GM18867 (cell line): Measurements from ENCODE around the gene ASPA.

ENCODE experiments used
- ATAC-seq: cut with Tn5 transposase; IDR thresholded peaks from one replicate; pipeline ENCODE4 v1.9.1; 2021; ENCODE audit warnings: mild to moderate bottlenecking, moderate library complexity; ENCODE audit not compliant: unreplicated experiment

ASPA gene

DNA sequence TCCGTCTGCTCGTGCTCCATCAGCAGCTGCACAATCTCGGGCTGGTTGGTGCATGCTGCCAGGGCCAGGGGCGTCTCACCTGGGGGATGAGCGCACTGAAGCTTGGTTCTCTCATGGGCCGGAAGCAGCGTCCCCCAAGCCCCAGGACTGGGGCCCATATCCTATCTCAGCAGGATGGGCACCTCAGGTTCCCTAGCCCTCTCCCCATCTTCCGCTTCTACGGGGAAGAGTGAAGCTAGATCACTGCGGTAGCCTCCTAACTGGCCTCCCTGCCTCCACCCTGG lies 57.0 kb downstream of the ASPA start:
- ATAC-seq = no peak

DNA sequence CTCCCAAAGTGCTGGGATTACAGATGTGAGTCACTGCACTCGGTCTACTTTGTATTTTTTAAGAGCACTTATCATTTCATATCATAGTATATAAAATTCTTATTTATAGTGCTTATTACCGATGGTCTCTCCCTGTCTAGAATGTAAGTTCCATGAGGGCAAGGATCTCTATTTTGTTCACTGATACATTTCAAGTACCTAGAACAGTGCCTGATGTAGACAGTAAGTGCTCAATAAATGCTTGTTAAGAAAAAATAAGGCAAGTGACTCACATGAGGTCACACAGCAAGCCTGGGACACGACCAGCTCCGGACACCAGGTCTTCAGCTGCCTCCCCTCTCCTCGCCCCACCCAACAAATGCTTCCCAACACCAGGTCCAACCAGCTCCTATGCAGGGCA lies 58.0 kb downstream of the ASPA start:
- ATAC-seq = no peak

DNA sequence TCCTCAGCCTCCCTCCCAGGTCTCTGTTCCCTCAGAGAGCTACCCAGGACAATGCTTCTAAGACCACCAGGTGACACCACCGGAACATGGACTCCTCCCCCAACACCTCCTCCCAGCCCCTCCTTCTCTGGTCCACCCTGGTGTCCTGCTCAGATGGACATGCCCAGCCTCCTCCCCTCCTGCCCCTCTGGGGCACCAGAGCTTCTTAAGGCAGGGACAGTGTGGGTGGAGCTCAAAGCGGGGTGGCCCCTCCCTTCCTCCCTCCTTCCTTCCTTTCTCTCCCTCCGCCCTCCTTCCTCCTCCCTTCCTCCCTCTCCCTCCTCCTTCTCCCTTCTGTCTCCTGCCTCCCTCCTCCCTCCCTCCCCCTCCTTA lies 59.1 kb downstream of the ASPA start:
- no peak for ATAC-seq

DNA sequence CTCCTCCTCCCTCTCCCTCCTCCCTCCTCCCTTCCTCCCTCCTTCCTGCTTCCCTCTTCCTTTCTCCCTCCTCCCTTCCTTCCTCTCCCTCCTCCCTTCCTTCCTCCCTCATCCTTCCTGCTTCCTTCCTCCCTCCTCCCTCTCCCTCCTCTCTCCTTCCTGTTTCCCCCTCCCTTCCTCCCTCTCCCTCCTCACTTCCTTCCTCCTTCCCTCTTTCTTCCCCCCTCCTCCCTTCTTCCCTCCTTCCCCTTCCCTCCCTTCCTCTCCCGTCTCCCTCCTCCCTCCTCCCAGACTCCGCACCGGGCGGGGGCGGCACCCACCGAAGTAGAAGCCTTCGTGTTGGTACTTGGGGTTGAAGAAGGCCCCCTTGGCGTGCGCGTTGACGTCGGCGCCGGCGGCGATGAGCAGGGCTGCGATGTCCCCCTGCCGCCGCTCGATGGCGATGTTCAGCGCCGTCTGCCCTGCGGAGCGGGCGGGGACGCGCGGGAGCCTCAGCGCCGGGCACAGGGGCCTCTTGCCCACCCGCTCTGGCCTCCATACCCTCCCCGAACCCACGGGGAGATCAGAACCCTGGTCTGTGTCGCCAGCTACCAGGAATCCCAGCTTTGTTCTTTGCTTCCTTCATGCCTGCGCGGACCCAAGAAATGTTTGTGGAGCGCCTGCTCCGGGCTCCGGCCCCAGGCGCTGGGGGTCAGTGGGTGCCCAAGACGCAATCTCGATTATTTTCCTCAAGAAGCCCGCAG lies 59.6 kb downstream of the ASPA start:
- ATAC-seq = no peak

DNA sequence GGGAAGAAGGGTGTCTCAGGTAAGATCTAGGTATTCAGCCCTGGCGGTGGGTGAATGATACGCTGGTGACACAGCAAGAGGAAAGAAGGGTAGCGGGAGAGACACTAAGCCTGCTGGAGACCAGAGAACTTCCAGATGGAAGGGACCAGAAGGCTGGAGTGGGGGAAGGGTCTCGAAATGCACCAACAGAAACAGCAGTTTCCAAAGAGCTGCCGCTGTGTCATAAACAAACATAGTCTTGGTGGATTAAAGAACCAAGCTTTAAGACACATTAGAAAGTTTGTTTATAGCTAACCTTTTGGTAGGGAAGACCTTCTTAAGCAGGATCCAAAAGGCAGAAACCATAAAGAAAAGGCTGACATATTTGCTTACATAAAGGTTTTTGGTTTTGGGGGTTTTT lies 60.9 kb downstream of the ASPA start:
- no peak for ATAC-seq

DNA sequence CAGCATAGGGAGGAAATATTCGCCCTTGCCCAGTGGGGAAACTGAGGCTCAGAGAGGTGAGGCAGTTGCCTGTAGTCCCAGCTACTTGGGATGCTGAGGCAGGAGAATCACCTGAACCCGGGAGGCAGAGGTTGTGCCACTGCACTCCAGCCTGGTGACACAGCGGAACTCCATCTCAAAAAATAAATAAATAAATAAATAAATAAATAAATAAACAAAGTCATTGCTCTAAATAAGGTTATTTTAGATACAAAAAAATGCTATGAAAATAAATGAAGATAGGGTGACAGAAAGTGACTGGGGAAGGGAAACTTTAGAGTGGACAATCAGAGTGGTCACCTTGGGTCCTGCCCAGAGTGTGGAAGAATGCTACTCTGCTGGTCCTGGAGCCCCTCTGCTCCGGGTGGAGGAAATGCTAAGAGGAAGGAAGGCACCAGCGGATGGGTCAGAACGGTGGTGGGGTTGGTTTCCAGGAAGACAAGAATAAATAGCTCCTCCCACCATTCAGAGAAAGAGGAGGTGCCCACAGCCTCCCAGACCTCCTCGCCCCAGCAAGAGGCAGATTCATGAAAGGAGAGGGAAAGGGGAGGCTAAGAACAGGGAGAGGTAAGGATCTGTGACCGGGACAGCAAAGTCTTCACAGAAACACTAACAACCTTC lies 64.2 kb downstream of the ASPA start:
- no peak for ATAC-seq

DNA sequence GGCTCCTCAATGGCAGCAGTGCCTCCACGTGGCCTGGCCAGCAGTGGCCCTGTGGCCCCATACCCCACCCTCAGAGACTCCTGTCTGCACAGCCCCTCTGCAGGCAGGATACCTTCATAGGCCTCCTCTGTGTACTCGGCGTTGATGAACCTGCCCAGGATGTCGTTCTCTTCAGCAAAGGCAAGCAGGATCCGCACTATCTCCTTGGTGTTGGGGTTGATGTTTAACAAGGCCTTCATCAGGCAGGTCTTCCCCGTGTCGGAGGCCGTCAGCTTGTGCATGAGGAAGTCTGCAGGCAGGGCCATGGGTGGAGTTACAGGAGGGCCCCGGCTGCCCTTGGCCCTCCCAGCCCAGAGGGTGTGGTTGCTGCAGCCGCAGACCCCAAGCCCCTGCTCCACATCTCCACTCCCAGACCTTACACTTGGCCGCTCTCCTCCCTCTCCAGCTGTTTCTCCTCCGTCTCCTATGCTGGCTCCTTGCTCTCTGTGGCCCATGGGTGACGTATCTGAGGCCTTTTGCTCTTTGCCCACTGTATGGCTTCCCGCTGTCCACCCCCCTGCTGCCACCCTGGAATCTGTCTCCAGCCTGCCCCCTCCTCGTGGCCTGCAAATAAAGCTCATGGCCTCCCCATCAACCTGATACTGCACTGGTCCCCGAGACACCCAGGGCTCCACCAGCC lies 66.8 kb downstream of the ASPA start:
- ATAC-seq = no peak

DNA sequence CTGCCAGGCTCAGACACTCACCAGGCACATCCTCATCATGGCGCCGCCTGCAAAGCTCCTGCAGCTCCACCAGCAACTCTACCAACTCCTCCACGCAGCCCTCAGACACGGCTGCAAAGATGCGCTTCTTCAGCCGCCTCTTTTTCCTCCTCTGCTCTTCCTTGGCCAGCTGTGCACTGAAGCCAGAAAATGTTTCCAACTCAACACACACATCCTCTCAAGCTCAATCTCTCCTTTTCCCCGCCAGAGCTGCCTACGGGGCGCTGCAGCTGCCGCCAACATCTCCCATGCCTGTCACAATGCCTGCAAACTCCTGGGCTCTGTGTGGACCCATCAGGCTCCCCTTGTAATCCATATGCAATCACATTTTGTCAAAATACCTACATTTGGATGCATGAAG lies 67.7 kb downstream of the ASPA start:
- ATAC-seq = no peak

DNA sequence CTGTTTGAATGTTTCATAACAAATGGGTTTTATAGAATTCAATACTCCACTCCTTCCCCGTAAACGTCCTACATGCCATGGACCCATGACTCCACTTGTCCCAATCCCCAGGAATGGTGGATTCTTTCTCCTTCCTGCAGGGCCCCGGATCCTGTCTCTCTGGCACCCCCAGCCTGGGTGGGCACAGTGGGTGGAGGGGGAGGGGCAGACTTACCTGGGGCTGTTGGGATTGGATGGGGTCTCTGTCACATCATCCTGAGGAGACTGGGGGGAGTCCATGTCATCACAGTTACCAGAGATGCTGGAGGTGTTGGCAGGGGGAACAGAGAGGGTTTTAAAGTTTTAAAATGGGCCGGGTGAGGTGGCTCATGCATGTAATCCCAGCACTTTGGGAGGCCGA lies 68.6 kb downstream of the ASPA start:
- no peak for ATAC-seq

DNA sequence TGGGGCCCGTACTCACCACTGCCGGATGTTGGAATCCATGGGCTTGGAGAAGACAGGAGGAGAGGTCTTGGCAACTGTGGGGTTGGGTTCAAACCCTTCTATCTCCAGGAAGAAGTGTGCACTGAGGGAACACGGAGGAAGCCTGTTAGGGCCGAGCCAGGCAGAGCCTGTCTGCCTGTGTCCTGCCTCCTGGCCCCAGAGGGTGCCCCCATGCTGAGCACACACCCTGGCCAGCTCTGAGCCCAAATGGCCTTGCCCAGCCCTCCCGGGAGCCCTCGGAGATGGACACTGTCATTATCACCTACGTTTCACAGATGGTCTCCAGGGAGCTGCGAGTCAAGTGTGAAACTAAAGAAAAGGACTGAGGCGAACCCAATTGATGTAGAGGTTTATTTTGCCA lies 69.4 kb downstream of the ASPA start:
- ATAC-seq = no peak

DNA sequence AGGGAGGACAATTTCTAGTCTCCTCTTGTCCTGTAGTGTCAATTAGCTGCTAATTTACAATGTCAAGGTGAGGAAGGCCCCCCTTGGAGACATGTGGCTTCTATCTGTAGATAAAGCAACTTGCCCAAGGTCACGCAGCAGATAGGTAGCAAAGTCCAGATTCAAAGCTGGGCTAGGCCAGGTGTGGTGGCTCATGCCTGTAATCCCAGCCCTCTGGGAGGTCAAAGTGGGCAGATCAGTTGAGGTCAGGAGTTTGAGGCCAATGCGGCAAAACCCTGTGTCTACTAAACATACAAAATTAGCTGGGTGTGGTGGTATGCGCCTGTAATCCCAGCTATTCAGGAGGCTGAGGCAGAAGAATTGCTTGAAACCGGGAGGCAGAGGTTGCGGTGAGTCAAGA lies 70.7 kb downstream of the ASPA start:
- ATAC-seq = no peak

DNA sequence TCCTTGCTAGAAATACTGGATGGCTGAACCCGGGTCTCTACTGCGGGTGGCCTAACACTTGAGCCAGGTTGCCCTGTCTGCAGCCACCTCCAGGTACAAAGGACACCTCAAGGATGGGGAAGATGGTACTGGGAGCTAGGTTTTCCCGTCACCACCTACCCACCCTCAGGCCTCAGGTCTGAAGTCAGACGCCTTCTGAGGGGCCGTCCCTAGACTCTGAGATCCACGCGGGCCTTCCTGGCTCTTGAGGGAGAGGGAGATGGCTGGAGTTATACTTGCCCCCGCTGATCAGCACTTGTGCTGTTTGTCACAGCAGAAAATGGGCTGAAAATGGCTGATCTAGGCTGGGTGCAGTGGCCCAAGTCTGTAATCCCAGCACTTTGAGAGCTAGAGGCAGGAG lies 71.2 kb downstream of the ASPA start:
- ATAC-seq = no peak

DNA sequence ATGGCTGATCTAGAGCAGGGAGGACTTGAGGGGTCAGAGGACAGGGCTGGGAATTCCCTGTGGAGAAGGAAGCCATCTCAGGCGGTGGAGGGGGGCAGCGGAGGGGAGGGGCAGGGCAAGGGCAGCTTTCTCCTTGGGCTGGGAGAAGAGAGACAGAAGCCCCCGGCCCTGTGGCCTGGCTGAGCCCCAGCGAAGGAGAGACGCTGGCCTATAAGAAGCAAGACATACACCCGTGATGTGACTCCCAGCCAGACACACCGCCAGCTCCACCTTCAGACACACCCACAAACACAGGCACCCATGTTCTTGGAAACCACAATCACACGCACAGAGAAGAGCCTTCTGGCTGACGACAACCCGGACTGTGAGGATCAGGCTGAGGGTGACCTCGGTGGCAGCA lies 71.8 kb downstream of the ASPA start:
- ATAC-seq = no peak

DNA sequence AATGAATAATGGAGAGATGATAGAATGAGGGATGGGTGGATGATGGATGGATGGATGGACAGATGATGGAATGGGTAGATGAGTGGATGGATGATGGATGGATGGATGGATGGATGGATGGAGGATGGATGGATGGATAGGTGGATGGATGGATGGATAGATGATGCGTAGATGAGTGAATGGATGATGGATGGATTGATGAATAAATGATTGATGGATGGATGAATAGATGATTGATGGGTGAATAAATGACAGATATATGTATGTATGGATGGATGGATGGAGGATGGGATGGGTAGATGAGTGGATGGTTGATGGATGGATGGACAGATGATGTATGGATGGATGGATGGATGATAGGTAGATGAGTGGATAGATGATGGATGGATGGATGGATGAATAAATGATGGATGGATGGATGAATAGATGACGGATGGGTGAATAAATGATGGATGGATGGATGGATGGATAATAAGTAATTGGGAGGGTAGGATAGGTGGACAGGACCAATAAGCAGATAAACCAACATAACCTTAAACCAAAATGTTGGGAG lies 73.9 kb downstream of the ASPA start:
- no peak for ATAC-seq

DNA sequence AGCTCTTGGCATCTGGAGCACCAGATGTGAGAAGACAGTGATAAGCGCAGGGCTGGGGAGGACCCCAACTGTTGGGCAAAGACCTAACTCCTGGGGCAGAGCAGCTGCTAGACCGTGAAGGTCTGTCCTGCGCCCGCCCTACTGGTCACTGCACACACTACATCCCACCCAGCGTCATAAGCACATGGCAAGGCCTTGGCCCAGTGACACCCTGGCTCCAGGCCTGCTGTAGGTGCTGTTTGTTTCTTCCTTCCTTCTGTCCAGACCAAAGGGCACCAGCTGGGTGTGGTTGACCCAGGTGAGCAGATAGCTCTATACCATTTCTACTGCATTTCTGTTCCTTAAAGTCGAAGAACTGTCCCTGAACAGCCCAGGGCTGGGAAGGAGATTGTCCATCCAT lies 75.4 kb downstream of the ASPA start:
- ATAC-seq = no peak

DNA sequence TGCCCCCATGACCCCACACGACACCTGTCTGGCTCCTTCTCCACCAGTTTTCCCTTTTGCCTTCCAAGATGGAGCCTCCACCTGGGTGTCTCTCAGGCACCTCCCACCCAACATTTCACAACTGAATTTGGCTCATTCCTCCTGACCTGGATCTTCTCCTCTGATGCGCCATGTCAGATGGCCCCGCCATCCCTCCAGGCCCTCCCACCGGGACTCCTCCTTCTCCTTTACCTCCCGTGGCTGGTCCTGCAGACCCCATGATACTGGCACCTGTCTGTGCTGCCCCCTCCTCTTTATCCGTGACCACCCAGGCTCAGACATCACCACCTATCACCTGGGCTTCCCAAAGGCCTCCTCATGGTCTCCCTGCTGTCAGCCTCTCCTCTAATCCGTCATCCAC lies 77.1 kb downstream of the ASPA start:
- no peak for ATAC-seq
